Measurements from ENCODE around the gene TNFRSF19. TPM values are rescaled to one million over a fixed set of nuclear protein-coding genes. Genes with fewer than 3 reads are reported as not detected.

The TNFRSF19 gene
- total and polyA plus RNA-seq, 2 of the 13 experiments (the other 11 are each of a cell fraction or from before 2014, with no cell fraction given), result 75.3 to 77.7 TPM

GRCh38 chr13:23609874-23610576, 39.8 kb downstream of the TNFRSF19 start (continued):
- TF ChIP-seq JDP2 (CRISPR knock-in tag; IDR thresholded peaks at IDR 0.05; ENCODE audit: borderline replicate concordance), result no peak
- TF ChIP-seq TCF7 (IDR thresholded peaks at IDR 0.05; ENCODE audit: low read depth), result peak; percentile 85
- TF ChIP-seq ZNF20 (CRISPR knock-in tag; IDR thresholded peaks at IDR 0.05), result no peak
- TF ChIP-seq ZBTB3 (CRISPR knock-in tag; IDR thresholded peaks at IDR 0.05; ENCODE audit: borderline replicate concordance, low read depth), result no peak
- TF ChIP-seq PITX1 (CRISPR knock-in tag; IDR thresholded peaks at IDR 0.05), result peak; percentile 87
- peak; percentile 72; the same call in 1 of the 2 replicates for TF ChIP-seq ZNF710 (CRISPR knock-in tag; IDR thresholded peaks at IDR 0.05; ENCODE audit: borderline replicate concordance)
- TF ChIP-seq KDM5B (CRISPR knock-in tag; IDR thresholded peaks at IDR 0.05; ENCODE audit: borderline replicate concordance), result no peak
- TF ChIP-seq IKZF5 (CRISPR knock-in tag; IDR thresholded peaks at IDR 0.05), result peak; percentile 42; the same call in 1 of the 2 replicates
- peak; percentile 15; the same call in 1 of the 2 replicates for TF ChIP-seq NCOR1 (IDR thresholded peaks at IDR 0.05; ENCODE audit: borderline replicate concordance, low read length)
- peak; percentile 51 for TF ChIP-seq ZNF263 (CRISPR knock-in tag; IDR thresholded peaks at IDR 0.05)
- peak; percentile 50; the same call in 1 of the 2 replicates for TF ChIP-seq POGZ (CRISPR knock-in tag; IDR thresholded peaks at IDR 0.05)
- TF ChIP-seq MEIS2 (CRISPR knock-in tag; IDR thresholded peaks at IDR 0.05), result 0 out of 2 replicates have a peak, but pooled peaks have one; percentile 37
- TF ChIP-seq HOXD1 (CRISPR knock-in tag; IDR thresholded peaks at IDR 0.05), result no peak
- no peak for TF ChIP-seq SMYD3 (CRISPR knock-in tag; IDR thresholded peaks at IDR 0.05)
- peak; percentile 88 for TF ChIP-seq FOSL2 (CRISPR knock-in tag; IDR thresholded peaks at IDR 0.05)
- peak; percentile 92 for TF ChIP-seq FOXP4 (CRISPR knock-in tag; IDR thresholded peaks at IDR 0.05)
- peak; percentile 39; the same call in 1 of the 2 replicates for TF ChIP-seq ZMYM4 (CRISPR knock-in tag; IDR thresholded peaks at IDR 0.05)
- TF ChIP-seq RXRB (CRISPR knock-in tag; IDR thresholded peaks at IDR 0.05; ENCODE audit: borderline replicate concordance), result peak; percentile 57; the same call in 1 of the 2 replicates
- TF ChIP-seq MED1 (CRISPR knock-in tag; IDR thresholded peaks at IDR 0.05), result peak; percentile 78
- no peak for TF ChIP-seq ZNF274 (CRISPR knock-in tag; IDR thresholded peaks at IDR 0.05)
- TF ChIP-seq TFAP4 (IDR thresholded peaks at IDR 0.05; ENCODE audit: borderline replicate concordance, low read depth), result peak; percentile 35; the same call in 1 of the 2 replicates
- peak; percentile 59; the same call in 1 of the 2 replicates for TF ChIP-seq CREM (IDR thresholded peaks at IDR 0.05)
- no peak for TF ChIP-seq CREM (CRISPR knock-in tag; IDR thresholded peaks at IDR 0.05)
